A549 treated with Hydrocortisone at 1 μM for 4 hours (cell line): ENCODE results near the gene ZNF90. TPM values are rescaled to one million over a fixed set of nuclear protein-coding genes. Genes with fewer than 3 reads are reported as not detected.

Experiments used
- total RNA-seq: library from RNA; stranded (reverse); fragments of 200-300 nt; extraction: Qiagen RNA extraction; gene quantifications from 5 replicates; pipeline ENCODE4 v1.2.3, GENCODE V29; 2022

The ZNF90 gene
- not detected in 5 replicates for total RNA-seq

DNA sequence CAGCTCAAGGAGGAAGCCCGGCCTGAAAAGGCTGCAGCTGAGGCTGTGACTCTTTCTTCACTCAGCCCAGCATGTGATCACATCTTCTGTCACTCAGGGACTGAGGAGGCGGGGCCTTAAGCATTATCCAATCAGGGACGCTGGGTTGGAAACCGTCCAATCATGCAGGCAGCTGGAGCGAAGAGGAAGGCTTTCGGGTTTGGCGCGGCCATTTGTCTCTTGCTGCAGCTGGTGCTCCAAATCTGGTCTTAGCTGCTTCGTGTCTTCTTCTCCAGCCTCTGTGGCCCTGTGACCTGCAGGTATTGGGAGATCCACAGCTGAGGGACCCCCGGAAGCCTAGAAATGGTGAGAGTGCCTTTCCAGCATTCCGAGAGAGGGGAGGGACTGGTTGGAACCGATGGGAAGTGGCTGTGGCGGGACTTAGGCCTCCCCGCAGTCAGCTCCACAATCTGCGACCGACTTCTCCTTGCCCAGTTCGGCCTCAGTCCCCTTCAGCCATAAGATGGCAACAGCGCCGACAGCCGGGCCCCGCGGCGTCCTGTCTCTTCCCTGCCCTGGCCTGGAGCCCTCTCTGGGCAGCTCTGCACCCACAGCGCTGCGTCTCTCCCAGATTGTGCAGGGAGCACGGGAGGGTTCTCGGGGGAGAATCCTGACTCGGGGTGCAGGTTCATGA, at the start of gene ZNF90:
ZNF90 (plus strand) TSS at position 210 of the 673 bp plus-strand sequence; CDS start at position 343, 133 bp downstream.

DNA sequence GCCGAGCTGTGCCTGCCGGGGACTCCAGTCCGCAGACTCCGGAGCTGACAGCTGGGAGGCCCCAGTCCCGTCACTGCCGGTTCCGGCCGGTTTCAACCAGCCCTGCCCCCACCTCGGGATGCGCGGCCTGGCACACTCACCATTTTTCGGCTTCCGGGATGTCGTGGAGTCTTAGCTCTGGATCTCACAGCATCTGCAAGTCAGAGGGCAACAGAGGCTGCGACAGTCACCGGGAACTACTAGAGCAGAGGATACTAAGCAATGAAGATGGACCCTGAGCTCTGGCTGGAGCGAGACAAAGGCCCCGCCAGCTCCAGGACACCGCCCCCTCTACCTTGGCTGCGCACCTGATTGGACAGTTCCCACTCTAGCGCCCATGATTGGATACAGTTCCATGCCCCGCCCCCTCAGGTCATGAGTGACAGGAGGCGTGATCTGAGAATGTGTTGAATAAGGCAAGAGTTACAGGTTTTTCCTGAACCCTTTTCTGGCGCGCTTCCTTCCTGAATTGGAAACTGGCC, 38.5 kb upstream of the ZNF90 start, which contains the start of gene ZNF682:
ZNF682 (minus strand) TSS at position 303 of the 521 bp plus-strand sequence; CDS start at position 143, 160 bp downstream.

DNA sequence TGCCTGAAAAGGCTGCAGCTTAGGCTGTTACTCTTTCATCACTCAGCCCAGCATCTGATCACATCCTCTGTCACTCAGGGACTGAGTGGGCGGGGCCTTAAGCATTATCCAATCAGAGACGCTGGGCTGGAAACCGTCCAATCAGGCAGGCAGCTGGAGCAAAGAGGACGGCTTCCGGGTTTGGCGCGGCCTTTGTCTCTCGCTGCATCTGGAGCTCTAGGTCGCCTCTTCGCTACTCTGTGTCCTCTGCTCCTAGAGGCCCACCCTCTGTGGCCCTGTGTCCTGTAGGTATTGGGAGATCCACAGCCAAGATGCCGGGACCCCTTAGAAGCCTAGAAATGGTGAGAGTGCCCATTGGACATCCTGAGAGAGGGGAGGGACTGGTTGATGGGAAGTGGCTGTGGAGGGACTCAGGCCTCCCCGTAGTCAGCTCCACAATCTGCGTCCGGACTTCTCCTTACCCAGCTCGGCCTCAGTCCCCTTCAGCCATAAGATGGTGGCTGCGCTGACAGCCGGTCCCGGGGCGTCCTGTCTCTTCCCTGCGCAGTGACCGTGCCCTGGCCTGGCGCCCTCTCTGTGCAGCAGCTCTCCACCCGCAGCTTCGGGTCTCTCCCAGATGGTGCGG, 89.3 kb downstream of the ZNF90 start, which contains the start of gene ZNF486:
ZNF486 (plus strand) TSS at position 195 of the 625 bp plus-strand sequence; CDS start at position 312, 117 bp downstream.

Other genes with a start within 250 kb of the ZNF90 start
- not detected in 5 replicates for gene ZNF253, start 212.1 kb upstream of the ZNF90 start, total RNA-seq
- gene ZNF93, start 177.1 kb upstream of the ZNF90 start, total RNA-seq, result not detected in 5 replicates
- not detected in 5 replicates for gene ZNF682, start 38.5 kb upstream of the ZNF90 start, total RNA-seq
- gene ZNF486, start 89.2 kb downstream of the ZNF90 start, total RNA-seq, result not detected in 5 replicates